GM23338 (cell line): ENCODE results near the gene KCNH4. TPM values are rescaled to one million over a fixed set of nuclear protein-coding genes. Genes with fewer than 3 reads are reported as not detected.

Experiments
- ATAC-seq: fragments of 200-7000 bp; cut with Tn5 transposase; 3 replicates; pipeline ENCODE4 v1.9.1; 2020
- DNase-seq: peaks from one replicate; pipeline ENCODE4 v3.0.0-alpha.2; 2015; ENCODE audit warnings: low spot score
- H2AFZ ChIP-seq: fragments of 200-600 bp; sonication (generic); 2 replicates; pipeline ENCODE4 v1.8.0; 2016; ENCODE audit warnings: antibody characterized with exemption, mild to moderate bottlenecking, moderate library complexity
- H3F3A ChIP-seq: fragments of 200-600 bp; sonication (generic); replicated peaks from 2 replicates; pipeline ENCODE4 v1.8.0; 2017; ENCODE audit warnings: antibody characterized with exemption, mixed run types, low read depth
- H3K27ac ChIP-seq: fragments of 200-600 bp; sonication (generic); 2 replicates; pipeline ENCODE4 v1.6.1; 2016; ENCODE audit warnings: low read depth
- H3K27me3 ChIP-seq: fragments of 200-600 bp; sonication (generic); 2 replicates; pipeline ENCODE4 v1.8.0; 2016; ENCODE audit warnings: mild to moderate bottlenecking, mixed run types, moderate library complexity; ENCODE audit not compliant: insufficient read depth
- H3K36me3 ChIP-seq: fragments of 200-600 bp; sonication (generic); 2 replicates; pipeline ENCODE4 v1.8.0; 2016; ENCODE audit warnings: mild to moderate bottlenecking; ENCODE audit not compliant: insufficient read depth
- H3K4me1 ChIP-seq: fragments of 200-600 bp; sonication (generic); 2 replicates; pipeline ENCODE4 v1.8.0; 2016; ENCODE audit warnings: mild to moderate bottlenecking, moderate library complexity; ENCODE audit not compliant: insufficient read depth
- H3K4me2 ChIP-seq: fragments of 200-600 bp; sonication (generic); 2 replicates; pipeline ENCODE4 v1.7.1; 2017; ENCODE audit warnings: mixed run types
- H3K4me3 ChIP-seq: fragments of 200-600 bp; sonication (generic); 2 replicates; pipeline ENCODE4 v1.6.1; 2016; ENCODE audit warnings: mixed run types
- H3K79me2 ChIP-seq: fragments of 200-600 bp; sonication (generic); replicated peaks from 2 replicates; pipeline ENCODE4 v1.8.0; 2017; ENCODE audit warnings: mild to moderate bottlenecking; ENCODE audit not compliant: insufficient read depth
- H3K9me2 ChIP-seq: fragments of 200-600 bp; sonication (generic); 2 replicates; pipeline ENCODE4 v1.8.0; 2017; ENCODE audit not compliant: insufficient read depth
- H4K20me1 ChIP-seq: fragments of 200-600 bp; sonication (generic); replicated peaks from 2 replicates; pipeline ENCODE4 v1.8.0; 2017; ENCODE audit warnings: mild to moderate bottlenecking; ENCODE audit not compliant: insufficient read depth
- H3K27ac Mint-ChIP-seq: 2 replicates; pipeline ENCODE4 v1.8.0; 2020; ENCODE audit warnings: inconsistent platforms, mild to moderate bottlenecking, moderate library complexity, mixed read lengths
- H3K27me3 Mint-ChIP-seq: 3 replicates; pipeline ENCODE4 v1.8.0; 2022; ENCODE audit warnings: low read depth, mild to moderate bottlenecking, moderate library complexity, mixed read lengths, inconsistent platforms; ENCODE audit not compliant: insufficient read depth, poor library complexity
- H3K36me3 Mint-ChIP-seq: 3 replicates; pipeline ENCODE4 v1.8.0; 2021; ENCODE audit warnings: low read depth, mild to moderate bottlenecking, inconsistent platforms, moderate library complexity, mixed read lengths
- H3K4me1 Mint-ChIP-seq: 3 replicates; pipeline ENCODE4 v1.8.0; 2020; ENCODE audit warnings: mild to moderate bottlenecking, inconsistent platforms, mixed read lengths
- H3K4me3 Mint-ChIP-seq: 3 replicates; pipeline ENCODE4 v1.8.0; 2021; ENCODE audit warnings: moderate library complexity, mild to moderate bottlenecking, inconsistent platforms, mixed read lengths
- H3K9me3 Mint-ChIP-seq: 3 replicates; pipeline ENCODE4 v1.8.0; 2020; ENCODE audit warnings: moderate library complexity, mild to moderate bottlenecking, inconsistent platforms, mixed read lengths
- CREB1 ChIP-seq: fragments of 250-450 bp; sonication (Bioruptor Pico); IDR thresholded peaks from 2 replicates; pipeline ENCODE4 v1.5.0; 2020; ENCODE audit warnings: low read depth, mild to moderate bottlenecking, moderate library complexity
- CTCF ChIP-seq, 2 experiments: fragments of 200-600 bp in 1 of 2; sonication (generic) in 1 of 2; conservative IDR thresholded peaks; 2 replicates each; pipeline versions ENCODE4 v1.5.1 to v1.6.1; 2016 to 2017; ENCODE audit warnings: antibody characterized with exemption in 2 of 2, low read depth in 2 of 2, mild to moderate bottlenecking in 2 of 2, moderate library complexity in 1 of 2
- EZH2phosphoT487 ChIP-seq: fragments of 200-600 bp; sonication (generic); IDR thresholded peaks from one replicate; pipeline ENCODE4 v1.8.1; 2018; ENCODE audit warnings: antibody characterized with exemption; ENCODE audit not compliant: unreplicated experiment
- POLR2AphosphoS5 ChIP-seq: IDR thresholded peaks from 2 replicates; pipeline ENCODE4 v1.6.1; 2016; ENCODE audit warnings: antibody characterized with exemption, low read depth
- ZNF114 ChIP-seq: fragments of 250-450 bp; sonication (Bioruptor Pico); IDR thresholded peaks from 2 replicates; pipeline ENCODE4 v1.5.0; 2020; ENCODE audit warnings: mild to moderate bottlenecking, moderate library complexity
- ZNF331 ChIP-seq: fragments of 250-450 bp; sonication (Bioruptor Pico); IDR thresholded peaks from 2 replicates; pipeline ENCODE4 v1.5.0; 2020; ENCODE audit warnings: low read depth, mild to moderate bottlenecking, moderate library complexity
- polyA plus RNA-seq: library from polyadenylated mRNA; unstranded; fragments of >200 nt; fragmentation: Nextera tagmentation; extraction: Ambion mirVana; gene quantifications from 2 replicates; pipeline ENCODE4 v1.2.1, GENCODE V29; 2016
- total RNA-seq: library from RNA; depleted of rRNA; stranded (reverse); fragments of >200 nt; shearing (Covaris generic); gene quantifications from 2 replicates; pipeline ENCODE4 v1.2.3, GENCODE V29; 2014

Gene KCNH4
- total and polyA plus RNA-seq, 2 experiments from 2014 or later: 0.08 to 0.49 TPM

- no peaks in the 10 kb centered on the region for H3K79me2 ChIP-seq
- H2AFZ ChIP-seq: no peak overlapping the region
- H3K9me3 Mint-ChIP-seq: no peaks in the 10 kb centered on the region
- no peak overlapping the region for H3K4me3 Mint-ChIP-seq
- peaks cover 8% of the 10 kb centered on the region for H3K27me3 Mint-ChIP-seq
- no peaks in the 10 kb centered on the region for H3K27me3 ChIP-seq
- H3K9me2 ChIP-seq: no peaks in the 10 kb centered on the region
- peaks cover 13% of the 10 kb centered on the region for H3K4me1 Mint-ChIP-seq
- 0 out of 2 replicates have a peak, but pooled peaks cover 9% of the 10 kb centered on the region for H3F3A ChIP-seq
- no peak overlapping the region for H3K27ac ChIP-seq
- no peaks in the 10 kb centered on the region for H3K36me3 ChIP-seq
- peaks cover 5% of the 10 kb centered on the region for H3K4me1 ChIP-seq
- no peak overlapping the region for H3K27ac Mint-ChIP-seq
- TF ChIP-seq ZNF114 (CRISPR knock-in tag): no peak
- TF ChIP-seq CREB1: no peak
- TF ChIP-seq ZNF331 (CRISPR knock-in tag): no peak
- DNase-seq: no peak
- no peak for ATAC-seq
- no peaks in the 10 kb centered on the region for H4K20me1 ChIP-seq
- no peak overlapping the region for H3K4me2 ChIP-seq
- H3K4me3 ChIP-seq: no peak overlapping the region
- H3K36me3 Mint-ChIP-seq: peaks cover 10% of the 10 kb centered on the region; the same call in 1 of the 3 replicates
These were observed 16.7 kb upstream of the KCNH4 start for GRCh38 chr17:42197564-42198156.

GRCh38 chr17:42193969-42194899, 13.3 kb upstream of the KCNH4 start, which contains the start of gene GHDC:
Gene GHDC, minus strand, starts transcription at chr17:42194494. Its CDS starts 913 bp downstream, at chr17:42193581.
- peak; percentile 94 for ATAC-seq
- Mint-ChIP-seq H3K9me3 (no peaks in the 10 kb centered on the region), H3K4me1 (peaks cover 13% of the 10 kb centered on the region), H3K36me3 (no peaks in the 10 kb centered on the region), H3K4me3 (peak within 1 kb of the TSS; percentile 70), H3K27ac (peak within 1 kb of the TSS; percentile 64; the same call in 1 of the 2 replicates), H3K27me3 (peaks cover 10% of the 10 kb centered on the region)
- Histone ChIP-seq H3K27ac (no peak within 1 kb of the TSS), H4K20me1 (no peaks in the 10 kb centered on the region), H3K79me2 (no peaks in the 10 kb centered on the region), H3K4me3 (peak within 1 kb of the TSS; percentile 36; the same call in 1 of the 2 replicates), H3K9me2 (no peaks in the 10 kb centered on the region), H3F3A (0 out of 2 replicates have a peak, but pooled peaks cover 5% of the 10 kb centered on the region), H3K36me3 (no peaks in the 10 kb centered on the region), H2AFZ (peak within 1 kb of the TSS; percentile 49), H3K27me3 (no peaks in the 10 kb centered on the region), H3K4me1 (peaks cover 5% of the 10 kb centered on the region), H3K4me2 (peak within 1 kb of the TSS; percentile 63; the same call in 1 of the 2 replicates)
- peak; percentile 70 for TF ChIP-seq POLR2AphosphoS5
- no peak for TF ChIP-seq EZH2phosphoT487
- peak; percentile 91 for DNase-seq

GRCh38 chr17:42193216-42193968, 12.4 kb upstream of the KCNH4 start:
- H3K4me3 ChIP-seq: peak overlapping the region; percentile 36; the same call in 1 of the 2 replicates
- 0 out of 2 replicates have a peak overlapping the region, but pooled peaks have one; percentile 63 for H3K4me2 ChIP-seq
- H3F3A ChIP-seq: 0 out of 2 replicates have a peak, but pooled peaks cover 5% of the 10 kb centered on the region
- H3K36me3 ChIP-seq: no peaks in the 10 kb centered on the region
- ATAC-seq (peak; percentile 19), DNase-seq (peak; percentile 24)
- TF ChIP-seq CTCF (conservative IDR thresholded peaks at IDR 0.05; ENCODE audit: low read depth in 2 of 2) (peak in 1 of 2 experiments; percentile 34; a peak in 1 of 4 replicates), EZH2phosphoT487 (no peak)
- no peaks in the 10 kb centered on the region for H3K36me3 Mint-ChIP-seq
- no peaks in the 10 kb centered on the region for H3K27me3 ChIP-seq
- H4K20me1 ChIP-seq: no peaks in the 10 kb centered on the region
- no peak overlapping the region; the same call in 1 of the 2 replicates for H2AFZ ChIP-seq
- H3K27ac ChIP-seq: no peak overlapping the region
- no peaks in the 10 kb centered on the region for H3K9me2 ChIP-seq
- peak overlapping the region; percentile 70; the same call in 2 of the 3 replicates for H3K4me3 Mint-ChIP-seq
- peaks cover 10% of the 10 kb centered on the region for H3K27me3 Mint-ChIP-seq
- peaks cover 5% of the 10 kb centered on the region for H3K4me1 ChIP-seq
- H3K79me2 ChIP-seq: no peaks in the 10 kb centered on the region
- no peaks in the 10 kb centered on the region for H3K9me3 Mint-ChIP-seq
- peaks cover 14% of the 10 kb centered on the region for H3K4me1 Mint-ChIP-seq
- H3K27ac Mint-ChIP-seq: no peak overlapping the region; the same call in 1 of the 2 replicates
